Measurements from ENCODE around the gene DRC7. TPM values are rescaled to one million over a fixed set of nuclear protein-coding genes. Genes with fewer than 3 reads are reported as not detected.

The DRC7 gene
- total RNA-seq, 1 donor from 2014 or later = 7.4 TPM

DNA sequence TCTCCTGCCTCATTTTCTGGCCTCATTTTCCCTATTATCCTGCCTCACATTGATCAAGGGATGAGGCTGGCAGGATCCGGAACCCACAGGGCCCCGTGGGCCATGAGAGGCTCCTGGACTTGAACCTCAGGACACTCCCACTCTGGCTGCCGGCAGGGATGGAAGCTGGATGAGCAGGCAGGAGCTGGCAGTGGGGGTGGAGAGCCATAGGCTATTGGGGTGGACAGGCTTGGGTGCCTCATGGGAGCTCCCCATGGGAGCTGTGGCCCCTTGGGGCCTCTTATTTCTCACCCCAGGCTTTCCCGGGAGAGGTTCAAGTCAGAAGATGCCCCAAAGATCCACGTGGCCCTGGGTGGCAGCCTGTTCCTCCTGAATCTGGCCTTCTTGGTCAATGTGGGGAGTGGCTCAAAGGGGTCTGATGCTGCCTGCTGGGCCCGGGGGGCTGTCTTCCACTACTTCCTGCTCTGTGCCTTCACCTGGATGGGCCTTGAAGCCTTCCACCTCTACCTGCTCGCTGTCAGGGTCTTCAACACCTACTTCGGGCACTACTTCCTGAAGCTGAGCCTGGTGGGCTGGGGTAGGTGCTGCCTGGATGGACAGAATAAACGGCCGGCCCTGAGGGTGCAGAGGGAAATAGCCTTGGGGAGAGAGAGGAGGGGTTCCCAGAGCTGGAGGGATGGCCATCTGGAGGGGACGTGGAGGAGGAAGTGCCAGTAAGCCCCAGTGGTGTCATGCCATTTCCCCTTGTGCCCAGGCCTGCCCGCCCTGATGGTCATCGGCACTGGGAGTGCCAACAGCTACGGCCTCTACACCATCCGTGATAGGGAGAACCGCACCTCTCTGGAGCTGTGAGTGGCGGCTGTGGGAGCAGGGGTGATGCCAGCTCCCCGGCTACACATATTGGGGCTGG, 10.7 kb upstream of the DRC7 start:
- Mint-ChIP-seq H3K36me3 (no peaks in the 10 kb centered on the region), H3K9me3 (no peaks in the 10 kb centered on the region), H3K27me3 (no peaks in the 10 kb centered on the region), H3K27ac (no peak overlapping the region), H3K4me1 (ENCODE audit: unreplicated experiment) (peaks cover 9% of the 10 kb centered on the region), H3K4me3 (no peak overlapping the region)
- TF ChIP-seq, protein P1, sequence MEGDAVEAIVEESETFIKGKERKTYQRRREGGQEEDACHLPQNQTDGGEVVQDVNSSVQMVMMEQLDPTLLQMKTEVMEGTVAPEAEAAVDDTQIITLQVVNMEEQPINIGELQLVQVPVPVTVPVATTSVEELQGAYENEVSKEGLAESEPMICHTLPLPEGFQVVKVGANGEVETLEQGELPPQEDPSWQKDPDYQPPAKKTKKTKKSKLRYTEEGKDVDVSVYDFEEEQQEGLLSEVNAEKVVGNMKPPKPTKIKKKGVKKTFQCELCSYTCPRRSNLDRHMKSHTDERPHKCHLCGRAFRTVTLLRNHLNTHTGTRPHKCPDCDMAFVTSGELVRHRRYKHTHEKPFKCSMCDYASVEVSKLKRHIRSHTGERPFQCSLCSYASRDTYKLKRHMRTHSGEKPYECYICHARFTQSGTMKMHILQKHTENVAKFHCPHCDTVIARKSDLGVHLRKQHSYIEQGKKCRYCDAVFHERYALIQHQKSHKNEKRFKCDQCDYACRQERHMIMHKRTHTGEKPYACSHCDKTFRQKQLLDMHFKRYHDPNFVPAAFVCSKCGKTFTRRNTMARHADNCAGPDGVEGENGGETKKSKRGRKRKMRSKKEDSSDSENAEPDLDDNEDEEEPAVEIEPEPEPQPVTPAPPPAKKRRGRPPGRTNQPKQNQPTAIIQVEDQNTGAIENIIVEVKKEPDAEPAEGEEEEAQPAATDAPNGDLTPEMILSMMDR (conservative IDR thresholded peaks at IDR 0.05) = no peak
- no peak for DNase-seq (ENCODE audit: extremely low spot score, unreplicated experiment)

DNA sequence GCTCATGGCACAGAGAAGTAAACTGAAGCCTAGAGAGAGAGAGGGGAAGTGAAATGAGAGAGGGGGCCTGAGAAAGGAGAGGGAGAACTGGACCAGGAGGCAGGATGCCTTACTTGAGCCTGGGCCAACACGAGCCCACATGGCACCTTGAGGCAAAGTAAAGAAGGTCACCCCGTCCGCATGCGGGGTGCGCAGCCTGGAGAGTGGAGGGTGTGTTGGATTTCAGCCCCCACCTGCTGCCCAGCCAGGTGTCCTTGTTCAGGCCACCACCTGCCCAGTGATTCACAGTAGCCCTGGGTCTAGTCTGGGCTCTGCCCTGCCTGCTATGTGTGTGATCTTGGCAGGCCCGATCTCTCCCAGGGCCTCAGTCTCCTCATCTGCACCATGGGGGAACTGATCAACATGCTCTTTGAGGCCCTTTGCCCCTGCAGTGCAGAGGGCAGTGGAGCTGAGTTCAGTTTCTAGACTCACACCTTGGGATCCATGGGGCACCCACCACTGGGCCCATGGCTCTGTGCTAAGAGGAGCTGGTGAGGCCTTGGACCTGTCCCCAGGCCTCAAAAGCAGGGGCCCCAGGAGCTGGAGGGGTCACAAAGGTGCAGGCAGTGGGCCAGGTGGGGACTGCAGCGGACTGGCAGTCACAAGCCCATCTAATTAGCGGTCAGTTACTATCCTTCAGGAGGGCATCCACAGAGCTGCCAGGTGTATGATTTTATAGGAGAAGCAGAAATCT, 9.8 kb upstream of the DRC7 start:
- Mint-ChIP-seq H3K36me3 (no peaks in the 10 kb centered on the region), H3K4me1 (ENCODE audit: unreplicated experiment) (peaks cover 16% of the 10 kb centered on the region), H3K9me3 (no peaks in the 10 kb centered on the region), H3K27ac (no peak overlapping the region), H3K4me3 (no peak overlapping the region), H3K27me3 (no peaks in the 10 kb centered on the region)
- TF ChIP-seq, protein P1 (conservative IDR thresholded peaks at IDR 0.05) = no peak
- DNase-seq (ENCODE audit: extremely low spot score, unreplicated experiment) = no peak

DNA sequence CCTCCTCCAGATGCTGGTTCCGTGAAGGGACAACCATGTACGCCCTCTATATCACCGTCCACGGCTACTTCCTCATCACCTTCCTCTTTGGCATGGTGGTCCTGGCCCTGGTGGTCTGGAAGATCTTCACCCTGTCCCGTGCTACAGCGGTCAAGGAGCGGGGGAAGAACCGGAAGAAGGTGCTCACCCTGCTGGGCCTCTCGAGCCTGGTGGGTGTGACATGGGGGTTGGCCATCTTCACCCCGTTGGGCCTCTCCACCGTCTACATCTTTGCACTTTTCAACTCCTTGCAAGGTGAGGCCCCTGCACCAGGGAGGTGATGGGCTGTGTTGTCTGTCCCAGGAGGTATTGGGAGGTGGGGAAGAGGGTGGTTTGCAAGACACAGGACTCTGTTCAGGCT, 9.0 kb upstream of the DRC7 start:
- Mint-ChIP-seq H3K4me3 (no peak overlapping the region), H3K4me1 (ENCODE audit: unreplicated experiment) (peaks cover 20% of the 10 kb centered on the region), H3K27me3 (no peaks in the 10 kb centered on the region), H3K9me3 (no peaks in the 10 kb centered on the region), H3K36me3 (no peaks in the 10 kb centered on the region), H3K27ac (no peak overlapping the region)
- no peak for DNase-seq (ENCODE audit: extremely low spot score, unreplicated experiment)
- TF ChIP-seq, protein P1 (conservative IDR thresholded peaks at IDR 0.05) = no peak

DNA sequence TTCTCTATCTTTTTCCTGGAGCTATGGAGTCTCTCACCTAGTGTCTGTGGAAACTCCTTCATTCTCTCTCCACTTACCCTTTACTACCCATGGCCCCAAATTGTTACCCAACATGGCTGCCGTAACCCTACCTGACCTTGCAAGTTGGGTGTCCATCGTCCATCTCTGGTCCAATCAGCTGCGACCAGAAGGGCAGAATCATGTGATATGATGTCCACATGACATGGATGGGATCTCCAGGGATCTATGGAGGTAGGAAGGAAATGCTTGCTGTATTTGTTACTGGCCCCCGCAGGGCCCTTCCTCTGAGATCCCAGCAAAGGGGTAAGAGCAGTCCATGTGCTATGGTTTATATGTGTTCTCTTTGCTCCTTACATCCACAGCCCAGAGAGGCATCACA, 8.0 kb upstream of the DRC7 start:
- H3K27me3 Mint-ChIP-seq = no peaks in the 10 kb centered on the region
- TF ChIP-seq, protein P1 (conservative IDR thresholded peaks at IDR 0.05) = no peak
- no peaks in the 10 kb centered on the region for H3K9me3 Mint-ChIP-seq
- H3K27ac Mint-ChIP-seq = no peak overlapping the region
- H3K36me3 Mint-ChIP-seq = no peaks in the 10 kb centered on the region
- no peak for DNase-seq (ENCODE audit: extremely low spot score, unreplicated experiment)
- no peak overlapping the region for H3K4me3 Mint-ChIP-seq
- H3K4me1 Mint-ChIP-seq (ENCODE audit: unreplicated experiment) = peaks cover 20% of the 10 kb centered on the region

DNA sequence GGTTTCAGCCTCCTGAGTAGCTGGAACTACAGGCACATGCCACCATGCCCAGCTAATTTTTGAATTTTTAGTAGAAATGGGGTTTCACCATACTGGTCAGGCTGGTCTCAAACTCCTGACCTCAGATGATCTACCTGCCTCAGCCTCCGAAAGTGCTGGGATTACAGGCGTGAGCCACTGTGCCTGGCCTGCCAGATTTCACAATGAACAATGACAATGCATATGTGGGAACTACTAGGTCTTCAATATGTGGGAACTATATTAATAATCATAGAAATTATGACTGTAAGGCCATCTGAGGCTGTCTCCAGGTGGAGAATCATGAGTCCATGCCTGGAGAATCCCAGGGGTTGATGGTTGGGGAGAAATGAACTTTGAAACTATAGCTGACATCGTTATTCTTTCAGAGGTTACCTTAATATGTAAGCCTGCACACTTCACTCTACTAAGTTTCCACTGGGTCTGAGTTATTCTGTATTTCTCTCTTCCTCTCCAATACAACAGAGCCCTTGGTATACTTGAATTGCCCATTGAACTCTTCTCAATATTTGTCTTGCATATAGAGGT, 7.2 kb upstream of the DRC7 start:
- TF ChIP-seq, protein P1 (conservative IDR thresholded peaks at IDR 0.05) = no peak
- H3K4me1 Mint-ChIP-seq (ENCODE audit: unreplicated experiment) = peaks cover 20% of the 10 kb centered on the region
- no peak overlapping the region for H3K27ac Mint-ChIP-seq
- no peak for DNase-seq (ENCODE audit: extremely low spot score, unreplicated experiment)
- no peak overlapping the region for H3K4me3 Mint-ChIP-seq
- no peaks in the 10 kb centered on the region for H3K36me3 Mint-ChIP-seq
- H3K9me3 Mint-ChIP-seq = no peaks in the 10 kb centered on the region
- no peaks in the 10 kb centered on the region for H3K27me3 Mint-ChIP-seq
